Measurements from ENCODE around the gene TRIM7. TPM values are rescaled to one million over a fixed set of nuclear protein-coding genes. Genes with fewer than 3 reads are reported as not detected.

The TRIM7 gene
- total and polyA plus RNA-seq, 9 of the 15 experiments (the other 6 are each of a cell fraction or from before 2014, with no cell fraction given): 2.6 to 14.9 (median 8.9) TPM

DNA sequence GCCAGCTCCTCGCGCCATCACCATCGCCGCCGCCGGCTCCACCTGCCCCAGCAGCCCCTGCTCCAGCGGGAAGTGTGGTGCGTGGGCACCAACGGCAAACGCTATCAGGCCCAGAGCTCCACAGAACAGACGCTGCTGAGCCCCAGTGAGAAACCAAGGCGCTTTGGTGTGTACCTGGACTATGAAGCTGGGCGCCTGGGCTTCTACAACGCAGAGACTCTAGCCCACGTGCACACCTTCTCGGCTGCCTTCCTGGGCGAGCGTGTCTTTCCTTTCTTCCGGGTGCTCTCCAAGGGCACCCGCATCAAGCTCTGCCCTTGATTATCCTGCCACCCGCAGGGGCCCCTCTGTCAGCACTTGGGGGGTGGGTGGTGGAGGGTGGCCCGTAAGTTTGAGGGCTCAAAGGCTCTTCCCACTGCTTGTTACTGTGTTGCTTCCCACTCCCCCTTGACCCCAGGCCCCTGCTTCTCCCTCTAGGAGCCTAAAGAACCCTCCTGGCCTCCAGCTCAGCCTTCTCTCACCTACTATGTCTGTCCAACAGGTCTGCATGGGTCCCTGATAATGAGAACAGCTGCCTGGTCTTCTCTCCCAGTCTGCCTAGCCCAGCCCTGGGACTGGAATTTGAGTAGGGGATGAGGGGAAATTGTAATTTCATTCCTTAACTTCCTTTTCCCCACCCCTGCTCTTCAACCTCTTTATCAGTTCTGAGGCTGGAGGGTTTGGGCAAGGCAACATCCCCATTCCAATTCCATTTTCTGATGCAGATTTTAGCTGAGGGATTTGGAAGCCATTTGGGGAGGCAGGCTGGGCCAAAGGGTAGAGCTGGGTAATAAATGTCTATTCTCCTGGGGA, 29.7 kb upstream of the TRIM7 start (continued):
- TF ChIP-seq, protein P1, sequence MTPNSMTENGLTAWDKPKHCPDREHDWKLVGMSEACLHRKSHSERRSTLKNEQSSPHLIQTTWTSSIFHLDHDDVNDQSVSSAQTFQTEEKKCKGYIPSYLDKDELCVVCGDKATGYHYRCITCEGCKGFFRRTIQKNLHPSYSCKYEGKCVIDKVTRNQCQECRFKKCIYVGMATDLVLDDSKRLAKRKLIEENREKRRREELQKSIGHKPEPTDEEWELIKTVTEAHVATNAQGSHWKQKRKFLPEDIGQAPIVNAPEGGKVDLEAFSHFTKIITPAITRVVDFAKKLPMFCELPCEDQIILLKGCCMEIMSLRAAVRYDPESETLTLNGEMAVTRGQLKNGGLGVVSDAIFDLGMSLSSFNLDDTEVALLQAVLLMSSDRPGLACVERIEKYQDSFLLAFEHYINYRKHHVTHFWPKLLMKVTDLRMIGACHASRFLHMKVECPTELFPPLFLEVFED (CRISPR knock-in tag; conservative IDR thresholded peaks at IDR 0.05): 0 out of 2 replicates have a peak, but pooled peaks have one; percentile 0
- TF ChIP-seq KDM2B (CRISPR knock-in tag; IDR thresholded peaks at IDR 0.05): no peak
- peak; percentile 96 for TF ChIP-seq RBM22 (IDR thresholded peaks at IDR 0.05; ENCODE audit: low read depth, low read length, poor library complexity, severe bottlenecking)
- TF ChIP-seq U2AF1 (optimal IDR thresholded peaks at IDR 0.05; ENCODE audit: low read depth, low read length): no peak
- no peak for TF ChIP-seq E2F3 (CRISPR knock-in tag; IDR thresholded peaks at IDR 0.05)
- no peak for TF ChIP-seq KDM5B (IDR thresholded peaks at IDR 0.05; ENCODE audit: insufficient replicate concordance, low read depth, low read length)
- TF ChIP-seq JUNB (CRISPR knock-in tag; conservative IDR thresholded peaks at IDR 0.05): no peak
- TF ChIP-seq ZNF695 (CRISPR knock-in tag; IDR thresholded peaks at IDR 0.05): no peak
- no peak for TF ChIP-seq SAP30 (IDR thresholded peaks at IDR 0.05; ENCODE audit: borderline replicate concordance, insufficient read depth, low read depth, low read length, poor library complexity, severe bottlenecking)
- TF ChIP-seq, protein P2, sequence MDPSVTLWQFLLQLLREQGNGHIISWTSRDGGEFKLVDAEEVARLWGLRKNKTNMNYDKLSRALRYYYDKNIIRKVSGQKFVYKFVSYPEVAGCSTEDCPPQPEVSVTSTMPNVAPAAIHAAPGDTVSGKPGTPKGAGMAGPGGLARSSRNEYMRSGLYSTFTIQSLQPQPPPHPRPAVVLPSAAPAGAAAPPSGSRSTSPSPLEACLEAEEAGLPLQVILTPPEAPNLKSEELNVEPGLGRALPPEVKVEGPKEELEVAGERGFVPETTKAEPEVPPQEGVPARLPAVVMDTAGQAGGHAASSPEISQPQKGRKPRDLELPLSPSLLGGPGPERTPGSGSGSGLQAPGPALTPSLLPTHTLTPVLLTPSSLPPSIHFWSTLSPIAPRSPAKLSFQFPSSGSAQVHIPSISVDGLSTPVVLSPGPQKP (CRISPR knock-in tag; IDR thresholded peaks at IDR 0.05): no peak
- TF ChIP-seq MTA1 (IDR thresholded peaks at IDR 0.05; ENCODE audit: borderline replicate concordance): no peak
- no peak for TF ChIP-seq SRSF1 (IDR thresholded peaks at IDR 0.05; ENCODE audit: low read depth, low read length)
- no peak for TF ChIP-seq GATAD2A (IDR thresholded peaks at IDR 0.05)
- TF ChIP-seq PHTF2 (CRISPR knock-in tag; IDR thresholded peaks at IDR 0.05): no peak
- no peak for TF ChIP-seq MBD2 (IDR thresholded peaks at IDR 0.05; ENCODE audit: borderline replicate concordance, low read depth)
- no peak; the same call in 1 of the 2 replicates for TF ChIP-seq HNRNPL (IDR thresholded peaks at IDR 0.05; ENCODE audit: low read depth, low read length)
- no peak for TF ChIP-seq BHLHE40 (IDR thresholded peaks at IDR 0.05; ENCODE audit: low read length)
- TF ChIP-seq FOXJ2 (tag; IDR thresholded peaks at IDR 0.05): no peak
- TF ChIP-seq ZNF165 (CRISPR knock-in tag; IDR thresholded peaks at IDR 0.05; ENCODE audit: borderline replicate concordance): no peak
- TF ChIP-seq TOE1 (IDR thresholded peaks at IDR 0.05; ENCODE audit: borderline replicate concordance): no peak
- TF ChIP-seq TOE1 (CRISPR knock-in tag; IDR thresholded peaks at IDR 0.05; ENCODE audit: borderline replicate concordance, low read depth): no peak
- no peak for TF ChIP-seq ZNF431 (CRISPR knock-in tag; IDR thresholded peaks at IDR 0.05)
- no peak for TF ChIP-seq FUS (optimal IDR thresholded peaks at IDR 0.05; ENCODE audit: low read depth, low read length)
- TF ChIP-seq ILK (tag; IDR thresholded peaks at IDR 0.05; ENCODE audit: borderline replicate concordance, low read depth): no peak
- no peak for TF ChIP-seq XRCC3 (IDR thresholded peaks at IDR 0.05)
- peak; percentile 86 for TF ChIP-seq POLR2AphosphoS2 (IDR thresholded peaks at IDR 0.05; ENCODE audit: low read length)
- TF ChIP-seq, protein P3, sequence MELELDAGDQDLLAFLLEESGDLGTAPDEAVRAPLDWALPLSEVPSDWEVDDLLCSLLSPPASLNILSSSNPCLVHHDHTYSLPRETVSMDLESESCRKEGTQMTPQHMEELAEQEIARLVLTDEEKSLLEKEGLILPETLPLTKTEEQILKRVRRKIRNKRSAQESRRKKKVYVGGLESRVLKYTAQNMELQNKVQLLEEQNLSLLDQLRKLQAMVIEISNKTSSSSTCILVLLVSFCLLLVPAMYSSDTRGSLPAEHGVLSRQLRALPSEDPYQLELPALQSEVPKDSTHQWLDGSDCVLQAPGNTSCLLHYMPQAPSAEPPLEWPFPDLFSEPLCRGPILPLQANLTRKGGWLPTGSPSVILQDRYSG (tag; conservative IDR thresholded peaks at IDR 0.05; ENCODE audit: low read depth): no peak
